Memory B cell (primary cell): Measurements from ENCODE around the gene SFMBT1.
"Not testable (repeated sequence)": the region's sequence is repeated elsewhere in the genome, so short reads cannot be mapped to it uniquely, and the experiment has no call there.

Experiments
- ATAC-seq: fragments of 150-1000 bp; cut with Tn5 transposase; 2 replicates; pipeline ENCODE4 v1.10.0; 2021; ENCODE audit warnings: low read depth, mild to moderate bottlenecking, moderate library complexity
- DNase-seq, 2 donors: peaks; one replicate each; pipeline ENCODE4 v3.0.0; 2022; ENCODE audit warnings: low spot score in 2 of 2
- H3K27ac Mint-ChIP-seq: one replicate; pipeline ENCODE4 v1.8.0; 2022; ENCODE audit warnings: mild to moderate bottlenecking, moderate library complexity, mixed read lengths
- H3K27me3 Mint-ChIP-seq: one replicate; pipeline ENCODE4 v1.8.0; 2022; ENCODE audit warnings: mixed read lengths
- H3K36me3 Mint-ChIP-seq: one replicate; pipeline ENCODE4 v1.8.0; 2022; ENCODE audit warnings: mild to moderate bottlenecking, mixed read lengths
- H3K4me1 Mint-ChIP-seq: one replicate; pipeline ENCODE4 v1.8.0; 2022; ENCODE audit warnings: mixed read lengths
- H3K4me3 Mint-ChIP-seq: one replicate; pipeline ENCODE4 v1.8.0; 2022; ENCODE audit warnings: mild to moderate bottlenecking, moderate library complexity, mixed read lengths
- H3K9me3 Mint-ChIP-seq: one replicate; pipeline ENCODE4 v1.8.0; 2022; ENCODE audit warnings: mixed read lengths

SFMBT1 gene

DNA sequence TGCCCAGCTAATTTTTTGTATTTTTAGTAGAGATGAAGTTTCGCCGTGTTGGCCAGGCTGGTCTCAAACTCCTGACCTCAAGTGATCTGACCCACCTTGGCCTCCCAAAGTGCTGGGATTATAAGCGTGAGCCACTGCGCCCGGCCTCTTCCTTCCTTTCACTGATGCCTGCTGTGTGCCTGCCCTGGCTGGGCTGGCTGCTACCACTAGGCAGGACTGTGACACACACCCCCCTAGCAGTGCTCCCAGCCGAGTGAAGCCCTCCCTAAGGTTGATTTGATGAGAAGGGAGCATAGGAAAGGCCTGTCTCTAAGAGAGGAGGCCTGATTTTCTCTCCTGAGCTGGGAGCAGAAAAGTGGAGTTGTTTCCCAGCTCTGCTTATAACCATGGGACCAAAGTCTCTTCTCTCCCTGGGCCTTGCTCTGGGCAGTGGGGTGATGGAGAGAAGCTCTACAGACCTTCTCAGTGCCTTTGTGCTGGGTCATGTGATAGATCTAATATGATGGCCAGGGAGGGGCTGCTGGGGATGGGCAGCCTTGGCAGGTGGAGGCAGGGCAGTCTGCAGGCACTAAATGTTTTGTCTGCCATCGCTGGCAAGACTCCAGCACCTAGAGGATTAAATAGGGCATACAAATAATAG is 20.1 kb upstream of the SFMBT1 start:
- peaks cover 10% of the 10 kb centered on the region for H3K27me3 Mint-ChIP-seq
- ATAC-seq: no peak
- H3K4me3 Mint-ChIP-seq: no peak overlapping the region
- H3K27ac Mint-ChIP-seq: no peak overlapping the region
- no peaks in the 10 kb centered on the region for H3K4me1 Mint-ChIP-seq
- DNase-seq: no peak
- no peaks in the 10 kb centered on the region for H3K9me3 Mint-ChIP-seq
- peaks cover 4% of the 10 kb centered on the region for H3K36me3 Mint-ChIP-seq

DNA sequence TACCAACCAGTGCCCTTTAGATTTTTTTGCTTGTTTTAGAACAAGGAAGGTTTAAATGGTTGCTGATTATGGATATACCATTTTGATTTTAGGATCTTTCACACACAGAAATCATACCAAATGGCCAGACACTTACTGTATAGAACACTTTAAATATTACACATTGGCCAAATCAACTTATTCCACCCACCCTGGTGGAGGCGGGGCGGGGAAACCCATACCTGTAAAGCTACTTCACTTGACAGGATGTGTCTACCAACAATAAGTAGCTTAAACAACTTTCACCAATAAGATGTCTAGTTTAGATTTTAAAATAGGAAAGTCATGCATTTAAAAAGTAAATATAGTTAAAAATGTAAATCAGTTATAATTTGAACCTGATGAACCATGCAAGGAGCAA is 17.0 kb upstream of the SFMBT1 start:
- Mint-ChIP-seq H3K9me3 (no peaks in the 10 kb centered on the region), H3K36me3 (peaks cover 4% of the 10 kb centered on the region), H3K4me1 (no peaks in the 10 kb centered on the region), H3K27me3 (peaks cover 10% of the 10 kb centered on the region), H3K27ac (no peak overlapping the region), H3K4me3 (no peak overlapping the region)
- DNase-seq (no peak), ATAC-seq (no peak)

DNA sequence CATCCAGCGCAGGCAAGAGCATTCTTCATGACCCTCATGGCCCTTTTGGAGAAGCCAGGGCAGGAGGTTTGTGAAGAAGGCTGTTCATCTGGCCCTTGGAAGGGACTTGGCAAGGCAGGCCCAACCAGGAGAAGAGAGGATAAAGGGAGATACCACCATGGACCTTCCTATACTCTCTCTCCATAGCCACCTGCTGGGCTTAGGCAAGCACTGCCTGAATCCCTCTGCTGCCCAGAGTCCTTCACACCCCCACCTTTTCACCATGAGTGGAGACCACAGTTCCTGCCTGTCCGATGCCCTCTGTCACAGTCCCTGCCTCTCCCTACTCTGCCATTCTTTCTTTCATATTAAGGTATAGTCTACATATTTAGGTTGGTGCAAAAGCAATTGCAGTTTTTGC is 10.6 kb upstream of the SFMBT1 start:
- DNase-seq: no peak
- no peaks in the 10 kb centered on the region for H3K4me1 Mint-ChIP-seq
- H3K36me3 Mint-ChIP-seq: no peaks in the 10 kb centered on the region
- peaks cover 2% of the 10 kb centered on the region for H3K27me3 Mint-ChIP-seq
- H3K4me3 Mint-ChIP-seq: no peak overlapping the region
- H3K27ac Mint-ChIP-seq: no peak overlapping the region
- no peak for ATAC-seq
- H3K9me3 Mint-ChIP-seq: no peaks in the 10 kb centered on the region

DNA sequence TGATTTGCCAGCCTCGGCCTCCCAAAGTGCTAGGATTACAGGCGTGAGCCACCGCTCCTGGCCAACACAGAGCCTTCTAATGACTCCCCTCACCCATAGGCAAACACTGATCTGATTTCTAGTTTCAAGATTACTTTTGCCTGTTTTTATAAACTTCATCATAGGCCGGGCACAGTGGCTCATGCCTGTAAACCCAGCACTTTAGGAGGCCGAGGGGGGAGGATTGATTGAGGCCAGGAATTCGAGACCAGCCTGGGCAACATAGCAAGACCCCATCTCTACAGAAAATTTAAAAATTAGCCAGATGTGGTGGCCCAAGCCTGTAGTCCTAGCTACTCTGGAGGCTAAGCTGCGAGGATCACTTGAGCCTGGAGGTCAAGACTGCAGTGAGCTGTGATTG is 8.4 kb upstream of the SFMBT1 start:
- H3K27ac Mint-ChIP-seq, H3K4me3 Mint-ChIP-seq, DNase-seq, H3K4me1 Mint-ChIP-seq, H3K36me3 Mint-ChIP-seq, ATAC-seq, H3K27me3 Mint-ChIP-seq, H3K9me3 Mint-ChIP-seq: not testable (repeated sequence)

DNA sequence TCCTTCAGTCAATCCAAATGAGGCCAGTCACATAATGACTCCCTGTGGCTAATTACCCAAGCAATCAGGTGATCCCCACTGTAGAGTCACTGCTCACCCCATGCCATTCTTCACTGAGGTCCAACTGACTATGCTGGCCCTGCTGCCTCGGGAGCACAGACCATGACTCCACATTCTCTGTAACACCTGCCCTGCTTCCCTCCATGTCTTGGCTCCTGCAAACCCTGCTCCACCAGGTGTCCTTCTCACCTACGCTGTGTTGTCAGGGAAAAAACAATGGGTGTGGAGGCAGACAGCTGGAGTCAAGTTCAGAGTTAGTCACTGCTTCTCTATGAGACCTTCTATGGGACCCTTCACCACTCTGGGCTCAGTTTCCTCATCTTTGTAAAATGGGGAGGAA is 6.1 kb upstream of the SFMBT1 start:
- DNase-seq: no peak
- H3K4me3 Mint-ChIP-seq: no peak overlapping the region
- H3K4me1 Mint-ChIP-seq: peaks cover 9% of the 10 kb centered on the region

DNA sequence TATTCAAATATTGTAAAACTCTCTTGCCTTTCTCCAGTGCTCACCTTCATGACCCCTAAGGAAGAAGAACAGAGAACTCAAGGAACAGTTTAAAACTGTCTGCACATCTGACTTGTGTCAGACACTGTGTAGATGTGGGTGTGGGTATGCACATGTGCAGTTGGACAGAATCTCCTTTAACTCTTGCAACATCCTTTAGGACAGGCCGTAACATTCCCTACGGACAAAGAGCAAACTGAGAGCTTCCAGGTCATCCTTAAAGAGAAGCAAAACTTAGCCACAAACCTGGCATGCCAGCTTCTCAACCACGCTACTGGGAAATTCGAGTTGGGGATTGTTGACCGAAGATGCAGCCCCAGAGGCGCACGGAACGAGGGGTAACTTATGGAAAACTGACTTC is 4.1 kb upstream of the SFMBT1 start:
- H3K4me3 Mint-ChIP-seq: no peak overlapping the region
- no peak overlapping the region for H3K27ac Mint-ChIP-seq
- DNase-seq (no peak), ATAC-seq (no peak)
- no peaks in the 10 kb centered on the region for H3K36me3 Mint-ChIP-seq
- no peaks in the 10 kb centered on the region for H3K9me3 Mint-ChIP-seq
- peaks cover 11% of the 10 kb centered on the region for H3K4me1 Mint-ChIP-seq
- H3K27me3 Mint-ChIP-seq: no peaks in the 10 kb centered on the region

More for the DNA sequence above, 6.1 kb upstream of the SFMBT1 start:
- no peaks in the 10 kb centered on the region for H3K9me3 Mint-ChIP-seq
- H3K27ac Mint-ChIP-seq: no peak overlapping the region
- no peaks in the 10 kb centered on the region for H3K36me3 Mint-ChIP-seq
- ATAC-seq: no peak
- H3K27me3 Mint-ChIP-seq: no peaks in the 10 kb centered on the region

DNA sequence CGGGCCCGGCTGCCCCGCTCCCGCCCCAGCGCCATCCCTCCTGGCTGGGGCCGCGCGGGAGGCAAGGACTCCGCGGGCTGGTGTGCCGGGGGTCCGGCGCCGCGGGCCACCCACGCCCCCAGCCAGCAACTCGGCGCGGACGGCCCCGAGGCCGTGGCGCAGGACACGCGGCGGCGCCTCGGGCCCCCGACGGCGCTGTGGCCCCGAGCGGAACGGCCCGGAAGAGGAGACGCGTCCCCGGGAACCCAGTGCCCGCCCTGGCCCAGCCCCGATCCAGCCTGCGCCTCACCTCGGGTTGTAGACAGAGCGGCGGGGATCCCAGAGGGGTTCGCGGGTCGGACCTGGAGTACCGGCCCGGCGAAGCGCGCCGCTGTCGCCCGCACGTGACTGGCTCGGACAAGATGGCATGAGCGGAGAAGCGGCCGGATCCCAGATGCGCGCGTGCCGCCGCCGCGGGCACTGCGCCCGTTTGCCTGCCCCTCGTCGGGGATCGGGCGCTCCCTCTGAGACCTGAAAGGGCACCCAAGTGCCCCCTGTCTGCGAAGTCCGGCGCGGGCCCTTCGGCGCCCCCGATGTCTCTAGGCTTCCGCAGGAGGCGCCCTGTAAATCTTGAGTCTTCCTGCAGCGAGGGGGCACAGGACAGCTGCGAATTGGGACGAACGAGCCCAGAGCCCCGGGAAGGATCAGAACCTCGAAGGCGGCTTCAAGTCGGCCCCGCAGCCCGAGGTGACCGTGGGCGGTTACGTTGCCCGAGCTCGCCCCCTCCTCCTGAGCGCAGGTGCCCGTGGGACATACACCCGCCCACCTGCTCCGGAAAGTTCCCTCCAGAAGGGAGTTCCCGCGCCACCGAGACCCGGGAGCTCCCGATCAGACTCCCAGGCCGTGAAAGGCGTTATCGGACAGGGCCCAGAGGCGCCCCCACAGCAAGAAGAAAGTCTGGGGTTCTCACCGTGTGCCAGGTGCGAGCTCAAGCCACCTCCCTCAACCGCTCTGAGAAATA is 598 bp upstream of the SFMBT1 start:
- Mint-ChIP-seq H3K27me3 (no peaks in the 10 kb centered on the region), H3K4me3 (peak overlapping the region; percentile 87), H3K9me3 (no peaks in the 10 kb centered on the region), H3K36me3 (no peaks in the 10 kb centered on the region), H3K4me1 (peaks cover 31% of the 10 kb centered on the region), H3K27ac (peak overlapping the region; percentile 91)
- ATAC-seq (peak; percentile 63), DNase-seq (peak; percentile 67 to 80)

DNA sequence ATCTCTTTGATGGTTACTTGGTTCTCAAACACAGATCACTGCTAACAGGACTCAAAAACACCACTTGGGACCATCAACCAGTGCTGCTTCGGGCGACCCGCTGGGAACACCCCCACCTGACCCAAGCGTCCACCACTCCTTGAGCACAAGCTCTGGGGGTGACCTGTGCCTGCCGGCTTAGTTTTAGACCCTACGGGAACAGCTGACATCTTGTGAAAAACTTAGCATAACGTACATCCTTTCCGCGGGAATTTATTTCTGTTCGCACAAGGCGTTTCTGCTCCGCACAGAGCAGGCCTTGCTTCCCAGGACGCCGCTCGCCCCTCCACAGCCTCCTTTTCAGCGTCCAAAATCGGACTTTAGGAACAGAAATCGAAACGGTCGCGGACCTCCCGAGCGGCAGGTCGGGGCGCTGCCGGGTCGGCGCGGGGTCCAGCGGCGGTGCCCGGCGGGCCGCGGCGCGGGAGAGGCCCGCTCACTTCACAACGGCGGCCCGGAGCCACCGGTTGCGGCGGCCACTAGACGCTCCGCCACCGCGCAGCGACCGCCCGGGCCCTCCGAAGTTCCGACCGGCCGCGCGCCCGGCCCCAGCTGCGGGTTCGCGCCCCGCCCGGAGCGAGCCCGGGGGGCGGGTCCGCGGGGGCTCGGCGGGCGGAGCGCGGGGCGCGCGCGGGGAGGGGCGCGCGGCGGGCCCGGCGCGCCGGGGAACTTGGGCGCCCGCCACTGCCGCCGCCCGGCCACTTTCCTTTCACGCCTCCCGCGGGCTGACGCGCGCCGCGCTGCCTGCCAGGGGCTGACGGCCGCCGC is 959 bp downstream of the SFMBT1 start:
- Mint-ChIP-seq H3K4me3 (peak overlapping the region; percentile 96), H3K36me3 (no peaks in the 10 kb centered on the region), H3K4me1 (peaks cover 36% of the 10 kb centered on the region), H3K9me3 (no peaks in the 10 kb centered on the region), H3K27ac (peak overlapping the region; percentile 93), H3K27me3 (no peaks in the 10 kb centered on the region)
- ATAC-seq (peak; percentile 60), DNase-seq (peak; percentile 58 to 65)

DNA sequence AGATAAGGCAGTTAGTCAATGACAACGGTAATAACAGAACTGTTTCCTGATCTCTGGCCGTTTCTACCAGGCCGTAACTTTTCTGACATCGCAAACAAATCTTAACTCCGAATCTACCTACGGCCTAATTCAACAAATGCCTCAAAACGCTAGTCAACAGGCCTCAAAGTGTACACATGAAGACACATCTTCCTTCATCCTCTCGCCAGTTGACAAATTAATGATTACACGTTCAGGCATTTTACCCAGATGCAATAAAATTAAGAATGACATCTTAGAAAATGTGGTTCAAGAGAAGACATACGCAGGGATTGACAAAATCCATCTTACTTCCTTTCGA is 1.5 kb downstream of the SFMBT1 start:
- Mint-ChIP-seq H3K27ac (peak overlapping the region; percentile 93), H3K9me3 (no peaks in the 10 kb centered on the region), H3K4me1 (peaks cover 38% of the 10 kb centered on the region), H3K4me3 (peak overlapping the region; percentile 96), H3K36me3 (no peaks in the 10 kb centered on the region), H3K27me3 (no peaks in the 10 kb centered on the region)
- no peak for ATAC-seq
- no peak for DNase-seq

DNA sequence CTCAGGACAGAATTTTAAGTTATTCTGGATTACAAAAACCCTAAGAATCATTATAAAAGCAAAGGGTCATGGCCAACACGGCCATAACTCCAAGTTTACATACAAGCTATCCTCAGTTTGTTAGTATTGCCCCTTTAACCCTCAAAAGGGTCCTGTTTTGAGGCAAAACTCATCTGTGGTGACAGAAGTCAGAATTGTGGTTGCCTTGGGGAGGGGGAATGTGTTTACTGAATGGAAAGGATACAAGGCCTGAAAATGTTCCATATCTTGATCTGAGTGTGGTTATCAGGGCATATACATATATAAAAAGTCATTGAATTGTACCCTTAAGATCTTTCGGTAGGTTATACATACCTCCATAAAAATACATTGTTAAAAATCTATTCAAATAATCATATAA is 2.1 kb downstream of the SFMBT1 start:
- Mint-ChIP-seq H3K27me3 (no peaks in the 10 kb centered on the region), H3K4me1 (peaks cover 44% of the 10 kb centered on the region), H3K27ac (peak overlapping the region; percentile 93), H3K4me3 (peak overlapping the region; percentile 8), H3K9me3 (no peaks in the 10 kb centered on the region), H3K36me3 (peaks cover 4% of the 10 kb centered on the region)
- no peak for DNase-seq
- ATAC-seq: no peak

DNA sequence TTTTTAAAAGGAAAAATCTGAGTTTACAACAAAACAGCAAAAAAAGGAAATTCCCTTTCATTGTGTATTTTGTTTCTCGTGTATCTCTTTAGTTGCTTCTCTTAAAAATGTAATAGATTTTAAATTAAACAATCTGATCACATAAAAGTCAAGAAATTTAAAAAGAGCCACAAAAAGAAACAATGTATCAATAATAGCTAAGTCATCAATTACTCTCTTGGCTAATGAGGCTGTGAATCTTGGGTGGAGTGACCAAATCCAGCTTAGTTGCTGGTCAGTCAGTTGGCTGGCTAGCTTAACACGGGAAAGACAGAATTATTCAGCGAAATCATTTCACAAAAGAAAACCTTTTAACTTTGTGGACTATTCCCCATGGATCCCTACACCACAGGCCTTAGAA is 3.2 kb downstream of the SFMBT1 start:
- Mint-ChIP-seq H3K27me3 (no peaks in the 10 kb centered on the region), H3K4me1 (peaks cover 48% of the 10 kb centered on the region), H3K27ac (no peak overlapping the region), H3K4me3 (no peak overlapping the region), H3K36me3 (peaks cover 6% of the 10 kb centered on the region), H3K9me3 (no peaks in the 10 kb centered on the region)
- ATAC-seq (no peak), DNase-seq (no peak)

DNA sequence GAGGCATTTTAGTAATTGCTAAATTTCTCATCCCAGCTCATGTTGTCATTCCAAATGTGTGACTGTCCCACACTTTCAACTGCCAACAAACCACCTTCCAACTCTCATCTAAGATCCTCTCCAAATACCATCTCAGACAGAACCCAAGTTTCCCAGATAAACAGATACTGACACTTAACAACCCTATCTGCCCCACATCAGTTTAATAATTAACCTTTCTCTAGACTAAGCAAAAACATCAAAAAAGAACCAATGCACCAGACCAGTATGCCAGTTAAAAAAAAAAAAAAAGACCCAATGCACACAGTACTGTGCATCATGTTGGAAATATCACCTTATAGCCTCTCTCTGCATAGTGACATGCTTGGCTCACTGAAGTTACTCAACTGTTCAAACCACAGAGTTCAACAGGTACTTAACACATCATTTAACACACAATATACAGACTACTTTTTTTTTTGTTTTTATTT is 5.5 kb downstream of the SFMBT1 start:
- no peak for DNase-seq
- H3K4me1 Mint-ChIP-seq: peaks cover 44% of the 10 kb centered on the region
- ATAC-seq: no peak
- H3K27me3 Mint-ChIP-seq: no peaks in the 10 kb centered on the region
- H3K27ac Mint-ChIP-seq: no peak overlapping the region
- H3K9me3 Mint-ChIP-seq: no peaks in the 10 kb centered on the region
- no peak overlapping the region for H3K4me3 Mint-ChIP-seq
- H3K36me3 Mint-ChIP-seq: peaks cover 8% of the 10 kb centered on the region

DNA sequence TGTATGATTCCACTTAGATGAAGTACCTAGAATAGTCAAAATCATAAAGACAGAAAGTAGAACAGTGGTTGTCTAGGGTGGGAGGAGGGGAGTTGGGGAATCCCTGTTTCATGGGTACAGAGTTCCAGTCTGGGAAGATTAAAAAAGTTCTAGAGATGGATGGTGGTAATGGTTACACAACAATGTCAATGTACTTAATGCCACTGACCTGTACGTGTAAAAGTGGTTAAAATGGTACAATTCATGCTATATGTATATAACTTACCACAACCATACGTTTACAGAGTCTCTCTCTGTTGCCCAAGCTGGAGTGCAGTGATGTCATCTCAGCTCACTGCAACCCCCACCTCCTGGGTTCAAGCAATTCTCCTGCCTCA is 6.5 kb downstream of the SFMBT1 start:
- peaks cover 39% of the 10 kb centered on the region for H3K4me1 Mint-ChIP-seq
- no peak for ATAC-seq
- H3K27me3 Mint-ChIP-seq: no peaks in the 10 kb centered on the region
- no peak overlapping the region for H3K4me3 Mint-ChIP-seq
- DNase-seq: no peak
- peaks cover 8% of the 10 kb centered on the region for H3K36me3 Mint-ChIP-seq
- H3K27ac Mint-ChIP-seq: no peak overlapping the region
- no peaks in the 10 kb centered on the region for H3K9me3 Mint-ChIP-seq
